NCI-H1105 (cell line): ENCODE data around the gene ZZZ3.
"Not testable (repeated sequence)": the region's sequence is repeated elsewhere in the genome, so short reads cannot be mapped to it uniquely, and the experiment has no call there.

Experiments
- DNase-seq: peaks from one replicate; lab custom pipeline; 2025; lab: John Stamatoyannopoulos, UW

The ZZZ3 gene

GRCh38 chr1:77670330-77670729, 12.1 kb downstream of the ZZZ3 start:
- DNase-seq: no peak

- no peak for DNase-seq
These were observed 13.5 kb downstream of the ZZZ3 start for GRCh38 chr1:77668924-77669449.

GRCh38 chr1:77664939-77665516, 17.4 kb downstream of the ZZZ3 start:
- no peak for DNase-seq

- DNase-seq: no peak
These were observed 20.8 kb downstream of the ZZZ3 start for GRCh38 chr1:77661696-77662095.

GRCh38 chr1:77659879-77660593, 22.4 kb downstream of the ZZZ3 start:
- no peak for DNase-seq

GRCh38 chr1:77658271-77658670, 24.2 kb downstream of the ZZZ3 start:
- no peak for DNase-seq

GRCh38 chr1:77655431-77655974, 27.0 kb downstream of the ZZZ3 start:
- DNase-seq: peak; percentile 51

GRCh38 chr1:77652970-77653516, 29.4 kb downstream of the ZZZ3 start:
- DNase-seq: no peak

- DNase-seq: no peak
These were observed 30.2 kb downstream of the ZZZ3 start for GRCh38 chr1:77652268-77652667.

- DNase-seq: no peak
These were observed 33.3 kb downstream of the ZZZ3 start for GRCh38 chr1:77649127-77649526.

GRCh38 chr1:77646224-77646623, 36.2 kb downstream of the ZZZ3 start:
- DNase-seq: not testable (repeated sequence)

- DNase-seq: no peak
These were observed 39.0 kb downstream of the ZZZ3 start for GRCh38 chr1:77643456-77643855.

- no peak for DNase-seq
These were observed 39.5 kb downstream of the ZZZ3 start for GRCh38 chr1:77642941-77643340.

- no peak for DNase-seq
These were observed 40.3 kb downstream of the ZZZ3 start for GRCh38 chr1:77642196-77642595.

GRCh38 chr1:77639557-77640069, 42.8 kb downstream of the ZZZ3 start:
- DNase-seq: no peak

- DNase-seq: no peak
These were observed 43.4 kb downstream of the ZZZ3 start for GRCh38 chr1:77639056-77639455.

GRCh38 chr1:77636864-77637263, 45.6 kb downstream of the ZZZ3 start:
- no peak for DNase-seq
